GM21737 (cell line): ENCODE results near the gene ABHD16B.
"Not testable (repeated sequence)": the region's sequence is repeated elsewhere in the genome, so short reads cannot be mapped to it uniquely, and the experiment has no call there.

Source experiments
- ATAC-seq: cut with Tn5 transposase; IDR thresholded peaks from one replicate; pipeline ENCODE4 v1.9.1; 2021; ENCODE audit warnings: mild to moderate bottlenecking, moderate library complexity; ENCODE audit not compliant: unreplicated experiment

Gene ABHD16B

GRCh38 chr20:63877755-63878470, 16.6 kb downstream of the ABHD16B start:
- ATAC-seq, result no peak

- no peak for ATAC-seq
Measured at GRCh38 chr20:63878899-63879663, 17.8 kb downstream of the ABHD16B start.

GRCh38 chr20:63880901-63881300, 19.6 kb downstream of the ABHD16B start:
- not testable (repeated sequence) for ATAC-seq

GRCh38 chr20:63881451-63882226, 20.3 kb downstream of the ABHD16B start:
- no peak for ATAC-seq

- no peak for ATAC-seq
Measured at GRCh38 chr20:63882257-63883200, 21.2 kb downstream of the ABHD16B start.

- ATAC-seq, result no peak
Measured at GRCh38 chr20:63883201-63883593, 21.9 kb downstream of the ABHD16B start.

- ATAC-seq, result no peak
Measured at GRCh38 chr20:63884506-63885263, 23.4 kb downstream of the ABHD16B start.

GRCh38 chr20:63885264-63886053, 24.2 kb downstream of the ABHD16B start:
- ATAC-seq, result no peak

GRCh38 chr20:63886054-63886419, 24.7 kb downstream of the ABHD16B start:
- no peak for ATAC-seq

- ATAC-seq, result no peak
Measured at GRCh38 chr20:63886921-63887320, 25.6 kb downstream of the ABHD16B start.

GRCh38 chr20:63889241-63890200, 28.2 kb downstream of the ABHD16B start:
- ATAC-seq, result no peak

GRCh38 chr20:63890201-63890576, 28.9 kb downstream of the ABHD16B start:
- no peak for ATAC-seq

GRCh38 chr20:63890616-63891015, 29.3 kb downstream of the ABHD16B start:
- ATAC-seq, result no peak

GRCh38 chr20:63891061-63892002, 30.0 kb downstream of the ABHD16B start:
- ATAC-seq, result no peak

GRCh38 chr20:63892402-63892801, 31.1 kb downstream of the ABHD16B start:
- ATAC-seq, result no peak

GRCh38 chr20:63893999-63894357, 32.7 kb downstream of the ABHD16B start:
- ATAC-seq, result no peak
